Muscle of back (tissue), 11 donors: Measurements from ENCODE around the gene NCKAP5. TPM values are rescaled to one million over a fixed set of nuclear protein-coding genes. Genes with fewer than 3 reads are reported as not detected.

Experiments
- DNase-seq, 3 donors: peaks; one replicate each; pipeline versions ENCODE4 v3.0.0 to v3.0.0-alpha.2; 2013
- polyA plus RNA-seq, 10 donors: library from polyadenylated mRNA; unstranded; fragments of 120-200 nt; gene quantifications; one replicate each; pipeline ENCODE4 v1.2.1, GENCODE V29; 2013; ENCODE audit not compliant: insufficient read length in 10 of 10

The NCKAP5 gene
- polyA plus RNA-seq, 10 donors = 3.3 to 8.8 (median 6.7) TPM

- no peak for DNase-seq
These were observed 106.8 kb downstream of the NCKAP5 start for GRCh38 chr2:133461484-133461883.

GRCh38 chr2:133459590-133459989 lies 108.7 kb downstream of the NCKAP5 start:
- no peak for DNase-seq

- DNase-seq = no peak
These were observed 110.0 kb downstream of the NCKAP5 start for GRCh38 chr2:133458280-133458679.

GRCh38 chr2:133457861-133458260 lies 110.4 kb downstream of the NCKAP5 start:
- no peak for DNase-seq

GRCh38 chr2:133456971-133457370 lies 111.3 kb downstream of the NCKAP5 start:
- no peak for DNase-seq

- no peak for DNase-seq
These were observed 112.1 kb downstream of the NCKAP5 start for GRCh38 chr2:133456156-133456555.

GRCh38 chr2:133453032-133453431 lies 115.2 kb downstream of the NCKAP5 start:
- no peak for DNase-seq

GRCh38 chr2:133452583-133452982 lies 115.7 kb downstream of the NCKAP5 start:
- DNase-seq = no peak

GRCh38 chr2:133452146-133452545 lies 116.1 kb downstream of the NCKAP5 start:
- DNase-seq = no peak

GRCh38 chr2:133448195-133448594 lies 120.1 kb downstream of the NCKAP5 start:
- DNase-seq = no peak

- DNase-seq = no peak
These were observed 121.0 kb downstream of the NCKAP5 start for GRCh38 chr2:133447303-133447702.

GRCh38 chr2:133444465-133444864 lies 123.8 kb downstream of the NCKAP5 start:
- no peak for DNase-seq

- no peak for DNase-seq
These were observed 125.9 kb downstream of the NCKAP5 start for GRCh38 chr2:133442393-133442792.

GRCh38 chr2:133439565-133439920 lies 128.7 kb downstream of the NCKAP5 start:
- no peak for DNase-seq

- DNase-seq = no peak
These were observed 129.3 kb downstream of the NCKAP5 start for GRCh38 chr2:133438848-133439564.

- DNase-seq = no peak
These were observed 130.2 kb downstream of the NCKAP5 start for GRCh38 chr2:133438026-133438425.

- peak in 1 of 3 donors; percentile 52 for DNase-seq
These were observed 130.8 kb downstream of the NCKAP5 start for GRCh38 chr2:133437492-133437891.

- no peak for DNase-seq
These were observed 133.1 kb downstream of the NCKAP5 start for GRCh38 chr2:133434959-133435668.

GRCh38 chr2:133433455-133434451 lies 134.5 kb downstream of the NCKAP5 start:
- DNase-seq = peak in 1 of 3 donors; percentile 42

- DNase-seq = peak in 1 of 3 donors; percentile 52
These were observed 135.5 kb downstream of the NCKAP5 start for GRCh38 chr2:133432778-133433177.

- peak in 1 of 3 donors; percentile 48 for DNase-seq
These were observed 137.0 kb downstream of the NCKAP5 start for GRCh38 chr2:133431289-133431688.

- peak in 2 of 3 donors; percentile 48 to 69 for DNase-seq
These were observed 141.5 kb downstream of the NCKAP5 start for GRCh38 chr2:133426791-133427190.
